ENCODE data around the gene SCG3.

SCG3 gene

DNA sequence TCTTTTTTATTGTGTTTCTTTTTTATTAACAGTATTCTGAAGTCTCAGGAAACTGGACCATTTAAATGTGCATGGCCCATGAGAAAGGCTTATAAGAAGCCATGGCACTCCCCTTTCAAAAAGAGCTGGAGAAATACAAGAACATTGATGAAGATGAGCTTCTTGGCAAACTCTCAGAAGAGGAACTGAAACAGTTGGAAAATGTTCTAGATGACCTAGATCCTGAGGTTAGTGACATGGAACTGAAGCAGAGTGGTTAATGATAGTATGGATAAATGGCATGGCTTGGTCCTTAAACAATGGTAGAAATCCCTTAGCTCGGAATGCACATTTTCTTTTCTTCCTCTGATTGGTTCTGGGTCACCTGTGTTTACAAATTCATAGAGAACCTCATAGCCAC, 85.0 kb downstream of the SCG3 start:
- TF ChIP-seq, protein P1, sequence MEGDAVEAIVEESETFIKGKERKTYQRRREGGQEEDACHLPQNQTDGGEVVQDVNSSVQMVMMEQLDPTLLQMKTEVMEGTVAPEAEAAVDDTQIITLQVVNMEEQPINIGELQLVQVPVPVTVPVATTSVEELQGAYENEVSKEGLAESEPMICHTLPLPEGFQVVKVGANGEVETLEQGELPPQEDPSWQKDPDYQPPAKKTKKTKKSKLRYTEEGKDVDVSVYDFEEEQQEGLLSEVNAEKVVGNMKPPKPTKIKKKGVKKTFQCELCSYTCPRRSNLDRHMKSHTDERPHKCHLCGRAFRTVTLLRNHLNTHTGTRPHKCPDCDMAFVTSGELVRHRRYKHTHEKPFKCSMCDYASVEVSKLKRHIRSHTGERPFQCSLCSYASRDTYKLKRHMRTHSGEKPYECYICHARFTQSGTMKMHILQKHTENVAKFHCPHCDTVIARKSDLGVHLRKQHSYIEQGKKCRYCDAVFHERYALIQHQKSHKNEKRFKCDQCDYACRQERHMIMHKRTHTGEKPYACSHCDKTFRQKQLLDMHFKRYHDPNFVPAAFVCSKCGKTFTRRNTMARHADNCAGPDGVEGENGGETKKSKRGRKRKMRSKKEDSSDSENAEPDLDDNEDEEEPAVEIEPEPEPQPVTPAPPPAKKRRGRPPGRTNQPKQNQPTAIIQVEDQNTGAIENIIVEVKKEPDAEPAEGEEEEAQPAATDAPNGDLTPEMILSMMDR (IDR thresholded peaks at IDR 0.05; ENCODE audit: borderline replicate concordance, control extremely low read depth, extremely low read depth, insufficient read depth, missing control alignments) = no peak
- DNase-seq (ENCODE audit: low spot score) = no peak
- in situ Hi-C loops (cut with MboI; ENCODE audit: low sequenced_read_pairs, unreplicated experiment) = no loop called here

DNA sequence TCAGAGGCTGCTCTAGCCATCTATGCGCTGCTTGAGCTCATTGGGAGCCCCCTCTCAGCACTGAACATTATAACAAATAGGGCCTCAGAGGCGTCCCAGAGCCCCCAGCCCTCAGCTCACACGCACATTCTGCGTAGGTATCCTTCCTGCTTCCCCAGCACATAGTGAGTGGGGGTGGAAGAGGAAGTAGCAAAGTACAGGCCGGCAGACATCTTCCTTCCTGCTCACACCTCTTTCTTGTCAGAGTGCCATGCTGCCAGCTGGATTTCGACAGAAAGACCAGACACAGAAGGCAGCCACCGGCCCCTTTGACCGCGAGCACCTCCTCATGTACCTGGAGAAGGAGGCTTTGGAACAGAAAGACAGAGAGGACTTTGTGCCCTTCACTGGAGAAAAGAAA, 86.7 kb downstream of the SCG3 start:
- DNase-seq (ENCODE audit: low spot score) = no peak
- in situ Hi-C loops (cut with MboI; ENCODE audit: low sequenced_read_pairs, unreplicated experiment) = no loop called here
- TF ChIP-seq, protein P1 (IDR thresholded peaks at IDR 0.05; ENCODE audit: borderline replicate concordance, control extremely low read depth, extremely low read depth, insufficient read depth, missing control alignments) = no peak
